GM18499 (cell line): Measurements from ENCODE around the gene EPO.

Experiments used
- ATAC-seq: cut with Tn5 transposase; IDR thresholded peaks from one replicate; pipeline ENCODE4 v1.9.1; 2021; ENCODE audit warnings: moderate number of reproducible peaks; ENCODE audit not compliant: insufficient read depth, unreplicated experiment

Gene EPO

DNA sequence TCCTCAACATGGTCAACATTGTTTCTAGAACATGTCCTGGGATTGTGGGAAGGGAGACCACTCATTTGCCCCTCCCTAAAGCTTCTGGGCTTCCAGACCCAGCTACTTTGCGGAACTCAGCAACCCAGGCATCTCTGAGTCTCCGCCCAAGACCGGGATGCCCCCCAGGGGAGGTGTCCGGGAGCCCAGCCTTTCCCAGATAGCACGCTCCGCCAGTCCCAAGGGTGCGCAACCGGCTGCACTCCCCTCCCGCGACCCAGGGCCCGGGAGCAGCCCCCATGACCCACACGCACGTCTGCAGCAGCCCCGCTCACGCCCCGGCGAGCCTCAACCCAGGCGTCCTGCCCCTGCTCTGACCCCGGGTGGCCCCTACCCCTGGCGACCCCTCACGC lies at the start of gene EPO:
Gene EPO, plus strand, starts transcription at position 190 of the 392 bp plus-strand sequence. CDS start 513 bp downstream, outside the sequence.
- no peak for ATAC-seq

- ATAC-seq, result no peak
Measured at GRCh38 chr7:100671353-100672327, 48.6 kb upstream of the EPO start.

- peak; percentile 44 for ATAC-seq
Measured at GRCh38 chr7:100673302-100673941, 46.8 kb upstream of the EPO start, which contains the start of gene GNB2. Gene GNB2 (plus strand): TSS chr7:100673740. CDS start chr7:100676266, 2,526 bp downstream.

- ATAC-seq, result no peak
Measured at GRCh38 chr7:100673942-100674410, 46.3 kb upstream of the EPO start.

- ATAC-seq, result no peak
Measured at GRCh38 chr7:100674411-100675104, 45.7 kb upstream of the EPO start.

- ATAC-seq, result no peak
Measured at GRCh38 chr7:100675105-100675451, 45.2 kb upstream of the EPO start.

DNA sequence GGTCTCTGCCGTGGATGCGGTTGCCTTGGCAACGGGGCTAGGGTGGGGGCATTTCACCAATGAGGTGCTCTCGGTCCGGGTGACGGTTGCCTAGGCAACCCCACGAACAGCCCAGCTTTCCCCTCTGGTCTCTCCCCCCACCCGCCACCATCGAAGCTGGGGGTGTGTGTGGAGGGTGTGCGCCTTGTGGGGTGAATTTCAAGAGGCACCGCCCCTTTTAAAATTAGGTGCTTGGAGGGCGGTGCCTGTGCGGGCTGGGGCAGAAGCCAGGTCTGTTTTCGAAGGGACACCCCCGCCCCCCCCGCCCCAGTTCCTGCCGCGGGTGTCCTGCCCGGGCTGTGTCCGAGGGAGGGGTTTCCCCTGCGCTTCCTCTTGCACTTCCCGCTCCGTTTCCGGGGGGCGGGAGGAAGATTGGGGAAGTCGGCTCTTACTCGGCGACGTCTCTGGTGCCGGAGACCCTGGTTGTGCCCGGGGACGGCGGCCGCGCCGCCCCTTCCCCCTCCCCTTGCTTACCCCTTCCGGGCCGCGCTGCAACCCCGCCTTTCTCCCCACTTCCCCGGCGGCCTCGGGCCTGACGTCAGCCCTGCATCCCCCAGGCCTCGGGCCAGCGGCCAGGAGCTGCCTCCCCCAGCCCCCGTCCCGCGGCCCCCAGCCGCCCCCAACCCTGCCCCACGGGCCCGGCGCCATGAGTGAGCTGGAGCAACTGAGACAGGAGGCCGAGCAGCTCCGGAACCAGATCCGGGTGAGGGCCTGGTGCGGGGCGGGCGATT lies 44.5 kb upstream of the EPO start:
- ATAC-seq, result no peak

DNA sequence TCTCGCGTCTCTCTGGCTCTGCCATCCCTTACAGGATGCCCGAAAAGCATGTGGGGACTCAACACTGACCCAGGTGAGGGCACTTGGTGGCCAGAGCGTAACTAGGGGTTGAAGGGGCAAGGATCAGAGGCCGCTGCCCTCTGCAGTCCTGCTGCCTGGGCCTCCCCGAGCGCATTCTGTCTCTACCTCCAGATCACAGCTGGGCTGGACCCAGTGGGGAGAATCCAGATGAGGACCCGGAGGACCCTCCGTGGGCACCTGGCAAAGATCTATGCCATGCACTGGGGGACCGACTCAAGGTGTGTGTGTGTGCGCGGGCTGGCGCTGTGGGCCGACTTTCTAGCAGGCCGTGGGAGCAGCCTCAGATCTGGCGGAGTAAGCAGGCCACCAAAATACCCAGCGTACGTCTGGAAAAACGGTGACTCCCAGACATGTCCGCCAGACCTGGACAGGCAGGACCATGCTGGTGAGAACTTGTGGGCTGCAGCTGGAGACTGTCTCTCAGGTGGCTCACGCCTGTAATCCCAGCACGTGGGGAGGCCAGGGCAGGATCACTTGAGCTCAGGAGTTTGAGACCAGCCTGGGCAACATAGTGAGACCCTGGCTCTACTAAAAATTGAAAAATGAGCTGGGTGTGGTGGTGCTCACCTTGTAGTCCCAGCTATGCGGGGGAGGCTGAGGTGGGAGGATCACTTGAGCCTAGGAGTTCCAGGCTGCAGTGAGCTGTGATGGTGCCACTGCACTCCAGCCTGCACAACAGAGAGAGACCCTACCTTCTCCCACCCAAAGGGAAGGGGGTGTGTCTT lies 43.6 kb upstream of the EPO start:
- no peak for ATAC-seq

DNA sequence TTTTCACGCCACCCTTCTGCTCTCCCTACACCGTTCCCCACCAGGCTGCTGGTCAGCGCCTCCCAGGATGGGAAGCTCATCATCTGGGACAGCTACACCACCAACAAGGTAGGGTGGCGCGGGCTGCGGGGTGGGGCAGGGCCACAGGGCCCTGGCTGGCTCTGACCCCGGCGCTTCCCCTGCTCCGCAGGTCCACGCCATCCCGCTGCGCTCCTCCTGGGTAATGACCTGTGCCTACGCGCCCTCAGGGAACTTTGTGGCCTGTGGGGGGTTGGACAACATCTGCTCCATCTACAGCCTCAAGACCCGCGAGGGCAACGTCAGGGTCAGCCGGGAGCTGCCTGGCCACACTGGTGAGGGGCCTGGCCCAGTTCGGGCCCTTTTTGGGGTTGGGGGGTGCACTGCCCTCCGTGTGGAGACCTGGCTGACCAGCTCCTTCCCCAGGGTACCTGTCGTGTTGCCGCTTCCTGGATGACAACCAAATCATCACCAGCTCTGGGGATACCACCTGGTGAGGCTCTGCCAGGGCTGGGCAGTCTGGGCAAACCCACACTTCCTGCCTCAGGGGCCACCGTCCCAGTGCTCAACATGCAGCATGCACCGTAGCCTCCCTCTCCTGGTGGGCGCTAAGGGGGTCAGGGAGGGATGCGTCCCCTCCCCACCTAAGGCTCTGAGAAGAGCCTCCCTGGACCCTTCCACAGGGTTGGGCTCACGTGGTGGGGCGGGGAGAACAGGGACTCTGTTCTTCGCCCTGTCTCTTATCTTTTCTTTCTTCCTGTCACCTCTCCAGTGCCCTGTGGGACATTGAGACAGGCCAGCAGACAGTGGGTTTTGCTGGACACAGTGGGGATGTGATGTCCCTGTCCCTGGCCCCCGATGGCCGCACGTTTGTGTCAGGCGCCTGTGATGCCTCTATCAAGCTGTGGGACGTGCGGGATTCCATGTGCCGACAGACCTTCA lies 42.7 kb upstream of the EPO start:
- ATAC-seq, result no peak

DNA sequence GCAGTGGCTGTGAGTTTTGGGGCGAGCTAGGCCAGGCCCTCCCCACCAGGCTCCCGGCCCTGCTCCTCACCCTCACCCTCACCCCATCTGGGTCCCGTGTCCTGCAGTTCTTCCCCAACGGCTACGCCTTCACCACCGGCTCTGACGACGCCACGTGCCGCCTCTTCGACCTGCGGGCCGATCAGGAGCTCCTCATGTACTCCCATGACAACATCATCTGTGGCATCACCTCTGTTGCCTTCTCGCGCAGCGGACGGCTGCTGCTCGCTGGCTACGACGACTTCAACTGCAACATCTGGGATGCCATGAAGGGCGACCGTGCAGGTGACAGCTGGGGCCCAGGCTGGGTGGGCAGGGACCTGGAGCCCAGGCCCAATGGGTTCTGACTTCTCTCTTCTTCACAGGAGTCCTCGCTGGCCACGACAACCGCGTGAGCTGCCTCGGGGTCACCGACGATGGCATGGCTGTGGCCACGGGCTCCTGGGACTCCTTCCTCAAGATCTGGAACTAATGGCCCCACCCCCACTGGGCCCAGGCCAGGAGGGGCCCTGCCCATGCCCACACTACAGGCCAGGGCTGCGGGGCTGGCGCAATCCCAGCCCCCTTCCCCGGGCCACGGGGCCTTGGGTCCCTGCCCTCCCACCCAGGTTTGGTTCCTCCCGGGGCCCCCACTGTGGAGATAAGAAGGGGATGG lies 41.8 kb upstream of the EPO start:
- no peak for ATAC-seq

DNA sequence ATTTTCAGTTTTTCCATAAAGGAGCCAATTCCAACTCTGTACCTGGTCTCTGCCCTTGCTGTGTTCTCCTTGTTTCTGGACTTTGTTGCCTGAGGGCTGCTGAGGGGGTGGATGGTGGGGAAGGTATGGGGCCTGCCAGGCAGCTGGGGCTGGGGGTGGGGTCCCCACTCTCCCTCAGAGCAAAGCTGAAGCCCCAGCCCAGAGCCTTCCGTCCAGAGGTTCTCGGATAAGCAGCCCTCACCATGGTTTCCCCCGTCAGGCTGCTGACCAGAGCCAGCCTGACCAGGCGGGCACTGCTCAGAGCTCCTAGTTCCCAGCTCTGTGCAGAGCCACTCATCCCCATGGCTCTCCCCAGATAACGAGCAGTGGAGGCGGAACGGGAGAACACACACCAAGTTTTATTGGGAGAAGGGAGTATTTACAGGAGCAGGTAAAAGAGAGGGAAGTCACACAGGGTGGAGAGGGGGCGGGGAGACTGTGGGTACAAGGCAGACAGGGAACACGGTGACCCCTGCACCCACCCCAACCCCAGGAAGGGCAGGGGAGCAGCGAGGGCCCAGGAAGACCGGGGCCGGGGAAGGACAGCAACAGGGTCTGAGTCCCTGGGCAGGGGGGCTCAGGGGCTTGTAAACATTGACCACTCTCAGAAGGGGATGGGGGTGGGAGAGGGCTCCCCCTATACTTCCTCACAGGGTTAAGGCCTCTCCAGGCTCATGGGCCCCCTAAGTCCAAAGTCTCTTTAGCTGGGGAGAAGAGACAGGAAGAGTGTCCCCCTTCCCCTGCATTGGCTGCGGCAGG lies 40.9 kb upstream of the EPO start:
- no peak for ATAC-seq

GRCh38 chr7:100679927-100680575 lies 40.2 kb upstream of the EPO start:
- ATAC-seq, result no peak

DNA sequence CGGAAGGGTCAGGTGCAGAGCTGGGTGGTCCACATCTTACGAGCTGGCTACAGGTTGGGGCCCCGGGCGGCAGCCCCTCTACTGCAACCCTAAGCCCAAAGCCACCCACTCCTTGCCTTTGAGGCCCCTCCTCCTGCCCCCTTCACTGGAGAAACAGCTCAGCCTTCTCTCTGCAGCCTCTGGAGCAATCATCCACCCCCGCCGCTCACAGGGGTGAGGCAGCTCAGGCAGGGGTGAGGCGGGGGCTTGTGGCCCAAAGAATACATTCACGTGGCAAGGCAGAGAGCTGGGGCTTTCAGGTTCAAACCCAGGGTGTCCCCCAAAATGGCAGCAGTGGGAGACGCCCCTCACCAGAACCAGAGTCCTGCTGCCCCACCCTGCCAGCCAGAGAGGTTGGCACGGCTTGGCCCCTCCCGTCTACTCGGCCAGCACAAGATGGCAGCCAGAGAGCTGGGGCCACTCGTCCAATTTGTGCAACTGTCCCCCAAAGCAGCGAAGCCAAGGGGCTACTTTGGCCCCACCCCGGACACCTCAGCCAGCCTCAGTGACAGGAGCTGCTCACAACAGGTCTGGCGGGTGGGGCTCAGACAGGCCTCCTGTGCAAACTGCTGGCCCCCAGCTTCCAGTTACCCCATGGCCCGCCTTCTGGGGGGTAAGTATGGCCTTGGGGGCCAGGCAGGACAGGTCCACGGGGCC lies 39.5 kb upstream of the EPO start:
- ATAC-seq, result no peak

DNA sequence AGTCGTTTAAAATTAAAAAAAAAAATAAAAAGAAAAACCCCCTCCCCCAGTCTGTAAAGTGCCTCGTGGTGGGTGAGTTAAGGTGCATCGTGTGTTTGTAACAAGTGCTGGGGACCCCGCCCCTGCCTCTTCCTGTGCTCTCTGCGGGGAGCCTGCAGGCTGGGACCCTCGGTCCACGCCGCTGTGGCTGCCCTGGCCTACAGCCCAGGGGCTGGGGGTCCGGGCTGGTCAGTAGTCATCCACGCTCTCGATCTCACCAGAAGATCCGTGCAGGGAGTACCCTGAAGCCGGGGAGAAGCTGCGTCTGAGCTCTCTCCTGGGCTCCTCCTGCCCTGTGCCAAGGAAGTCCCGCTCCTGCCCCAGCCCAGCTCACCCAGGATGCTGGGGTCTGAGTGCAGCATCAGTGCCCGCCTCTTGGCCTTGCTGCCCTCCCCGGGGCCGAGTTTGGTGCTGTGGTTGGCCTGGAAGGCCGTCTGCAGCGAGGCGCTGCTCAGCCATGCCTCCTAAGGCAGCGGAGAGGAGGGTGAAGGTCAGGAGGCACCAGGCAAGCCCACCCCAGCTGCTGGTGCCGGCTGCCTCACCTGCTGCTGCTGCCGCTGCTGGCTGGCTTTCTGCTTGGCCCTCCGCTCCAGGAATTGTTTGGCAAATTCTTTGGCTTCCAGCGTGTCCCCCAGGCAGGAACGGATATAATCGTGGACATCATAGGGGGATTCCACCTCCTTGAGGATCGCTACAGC lies 38.6 kb upstream of the EPO start:
- no peak for ATAC-seq

DNA sequence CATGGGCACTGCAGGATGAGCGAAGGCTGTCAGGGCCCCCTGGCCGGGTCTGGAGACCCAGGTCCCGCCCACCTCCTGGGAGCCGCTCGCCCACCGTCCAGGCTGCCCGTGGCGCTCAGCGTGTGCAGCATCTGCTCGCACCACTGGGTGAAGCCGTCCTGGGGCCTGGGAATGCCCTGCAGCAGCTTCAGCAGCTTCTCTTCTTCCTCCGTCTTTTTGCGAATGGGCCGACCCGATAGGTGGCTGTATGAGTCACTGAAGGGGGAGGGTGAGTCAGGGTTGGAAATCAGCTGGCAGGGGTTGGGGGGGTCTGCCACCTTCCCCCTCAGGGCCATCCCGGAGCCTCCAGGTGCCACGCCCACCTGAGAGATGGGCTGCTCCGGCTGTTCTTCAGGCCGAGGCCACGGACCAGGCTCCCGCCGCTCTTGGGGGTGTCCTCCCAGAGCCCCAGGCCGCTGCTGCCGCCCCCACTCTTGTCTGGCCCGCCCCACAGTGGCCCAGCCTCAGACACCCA lies 38.0 kb upstream of the EPO start:
- no peak for ATAC-seq
